Endometrial microvascular endothelial cells (primary cell): ENCODE measurements around the gene DENND1A. TPM values are rescaled to one million over a fixed set of nuclear protein-coding genes. Genes with fewer than 3 reads are reported as not detected.

Experiments used
- in situ Hi-C: cut with HindIII; loops from 2 replicates; pipeline ENCODE4 v1.10.0; 2017; ENCODE audit warnings: low sequenced_read_pairs, low pct_unique_long_range_greater_than_20kb; ENCODE audit errors: inconsistent ontology term
- total RNA-seq: library from RNA; depleted of rRNA; stranded (reverse); fragments of >200 nt; gene quantifications from one replicate; pipeline ENCODE4 v1.2.3, GENCODE V29; 2015; ENCODE audit errors: inconsistent ontology term

The DENND1A gene
- total RNA-seq, 1 donor from 2014 or later: 13.6 TPM

- in situ Hi-C loops: no loop called here
Observed at GRCh38 chr9:123597876-123598556, 331.9 kb downstream of the DENND1A start.

- in situ Hi-C loops: no loop called here
Observed at GRCh38 chr9:123597048-123597447, 332.9 kb downstream of the DENND1A start.

- in situ Hi-C loops: no loop called here
Observed at GRCh38 chr9:123591283-123591682, 338.6 kb downstream of the DENND1A start.

- in situ Hi-C loops: no loop called here
Observed at GRCh38 chr9:123590499-123590898, 339.4 kb downstream of the DENND1A start.

- in situ Hi-C loops: no loop called here
Observed at GRCh38 chr9:123589361-123590239, 340.3 kb downstream of the DENND1A start.

GRCh38 chr9:123586275-123586674, 343.7 kb downstream of the DENND1A start:
- in situ Hi-C loops: no loop called here

- in situ Hi-C loops: no loop called here
Observed at GRCh38 chr9:123584202-123585176, 345.4 kb downstream of the DENND1A start.

- in situ Hi-C loops: no loop called here
Observed at GRCh38 chr9:123583646-123584045, 346.3 kb downstream of the DENND1A start.

GRCh38 chr9:123571240-123571639, 358.7 kb downstream of the DENND1A start:
- in situ Hi-C loops: no loop called here

GRCh38 chr9:123568691-123569688, 360.9 kb downstream of the DENND1A start:
- in situ Hi-C loops: no loop called here

GRCh38 chr9:123567013-123567412, 362.9 kb downstream of the DENND1A start:
- in situ Hi-C loops: no loop called here

- in situ Hi-C loops: no loop called here
Observed at GRCh38 chr9:123564652-123565051, 365.3 kb downstream of the DENND1A start.

- in situ Hi-C loops: no loop called here
Observed at GRCh38 chr9:123562844-123563346, 367.0 kb downstream of the DENND1A start.

- in situ Hi-C loops: no loop called here
Observed at GRCh38 chr9:123561046-123561445, 368.9 kb downstream of the DENND1A start.

GRCh38 chr9:123556464-123557435, 373.2 kb downstream of the DENND1A start:
- in situ Hi-C loops: no loop called here

- in situ Hi-C loops: no loop called here
Observed at GRCh38 chr9:123555646-123556045, 374.3 kb downstream of the DENND1A start.

GRCh38 chr9:123552530-123552929, 377.4 kb downstream of the DENND1A start:
- in situ Hi-C loops: no loop called here
